ENCODE measurements around the gene ETV6.
A peak's percentile ranks its signal among the peaks of the same experiment; 100 is the strongest.

ETV6 gene

DNA sequence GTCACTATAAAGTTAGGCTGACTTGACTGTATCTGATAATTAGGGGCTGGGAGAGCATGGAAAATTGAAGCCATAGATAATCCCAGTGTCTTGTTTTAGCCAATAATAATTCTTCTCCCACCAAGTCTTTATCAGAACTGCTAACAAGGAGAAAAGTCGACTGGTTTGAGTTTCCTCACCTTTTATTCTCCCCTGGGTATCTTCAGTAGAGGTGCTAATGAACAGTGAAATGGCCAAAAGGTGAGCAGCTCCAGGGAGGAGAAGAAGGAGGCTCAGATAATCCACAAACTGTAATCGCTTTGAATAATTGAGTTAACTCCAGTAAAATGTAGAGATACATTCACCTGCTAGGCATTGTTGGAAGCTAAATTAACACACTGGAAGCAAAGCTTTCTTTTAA lies 72.6 kb downstream of the ETV6 start:
- no peak for DNase-seq

DNA sequence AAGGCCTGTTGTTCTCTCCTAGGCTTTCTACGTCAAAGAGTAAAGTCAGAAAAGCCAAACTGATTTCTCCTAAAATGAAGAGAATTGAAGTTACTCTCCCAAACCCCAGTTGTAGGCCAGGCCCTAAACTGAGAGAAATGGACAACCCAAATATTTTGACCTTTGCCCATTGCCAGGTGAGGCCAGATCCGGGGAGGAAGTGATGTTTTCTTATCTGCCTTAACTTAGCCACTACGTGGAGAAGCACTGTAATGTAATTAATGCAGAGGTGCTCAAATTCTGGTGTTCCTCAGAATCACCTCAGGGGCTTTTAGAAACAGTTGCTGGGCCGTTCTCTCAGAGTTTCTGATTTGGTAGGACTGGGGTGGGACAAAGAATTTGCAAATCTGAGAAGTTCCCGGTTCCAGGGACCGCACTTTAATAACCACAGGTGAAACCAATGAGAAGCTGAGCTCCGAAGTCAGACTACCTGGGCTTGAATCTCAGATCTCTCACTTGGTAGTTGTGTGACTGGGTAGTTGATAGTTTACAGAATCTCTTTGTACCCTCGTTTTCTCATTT lies 73.2 kb downstream of the ETV6 start:
- DNase-seq, result no peak

GRCh38 chr12:11723993-11724392 lies 74.5 kb downstream of the ETV6 start:
- no peak for DNase-seq

DNA sequence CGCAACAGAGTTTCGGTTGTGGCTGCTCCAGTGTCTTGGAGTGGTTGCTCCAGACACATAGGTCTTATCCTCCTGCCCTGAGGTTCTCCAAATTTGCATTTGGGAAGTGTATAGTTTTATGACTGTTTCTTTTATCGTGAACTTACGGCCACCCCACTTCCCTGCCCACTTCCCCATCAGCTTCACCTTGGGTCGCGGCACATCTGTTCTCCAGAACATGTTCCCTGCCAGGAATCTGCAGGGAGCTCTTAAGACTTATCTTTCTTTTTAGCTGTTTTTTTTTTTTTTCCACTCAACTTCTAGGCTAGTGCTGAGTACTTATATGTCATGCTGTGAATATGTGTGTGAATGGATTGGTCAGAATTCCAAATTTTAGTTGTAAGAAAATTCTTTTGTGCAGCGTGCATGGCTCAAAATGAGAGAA lies 75.4 kb downstream of the ETV6 start:
- DNase-seq, result no peak

GRCh38 chr12:11725686-11726085 lies 76.2 kb downstream of the ETV6 start:
- no peak for DNase-seq

GRCh38 chr12:11726659-11727058 lies 77.2 kb downstream of the ETV6 start:
- DNase-seq, result no peak

- no peak for DNase-seq
Measured at GRCh38 chr12:11727133-11727664, 77.7 kb downstream of the ETV6 start.

GRCh38 chr12:11728154-11728755 lies 78.8 kb downstream of the ETV6 start:
- no peak for DNase-seq

DNA sequence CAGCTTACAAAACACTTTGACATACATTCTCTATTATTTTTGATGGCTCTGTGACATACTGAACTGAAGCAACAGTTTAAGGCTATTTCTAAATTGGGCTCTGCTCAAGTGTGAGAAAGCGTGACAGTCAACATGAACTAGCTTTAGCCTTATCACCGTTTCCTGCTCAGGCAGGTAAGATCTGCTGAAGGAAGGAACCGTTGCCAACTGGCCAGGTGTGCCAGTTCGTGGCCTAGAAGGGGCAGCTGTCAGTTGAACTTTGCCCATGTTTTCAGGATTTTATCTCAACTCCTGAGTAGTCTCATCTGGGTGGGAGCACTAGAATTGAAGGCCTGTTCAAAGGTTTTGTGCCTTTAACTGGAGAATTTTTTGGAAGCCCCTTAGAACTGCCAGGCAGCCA lies 79.5 kb downstream of the ETV6 start:
- DNase-seq, result peak; percentile 23 to 46

DNA sequence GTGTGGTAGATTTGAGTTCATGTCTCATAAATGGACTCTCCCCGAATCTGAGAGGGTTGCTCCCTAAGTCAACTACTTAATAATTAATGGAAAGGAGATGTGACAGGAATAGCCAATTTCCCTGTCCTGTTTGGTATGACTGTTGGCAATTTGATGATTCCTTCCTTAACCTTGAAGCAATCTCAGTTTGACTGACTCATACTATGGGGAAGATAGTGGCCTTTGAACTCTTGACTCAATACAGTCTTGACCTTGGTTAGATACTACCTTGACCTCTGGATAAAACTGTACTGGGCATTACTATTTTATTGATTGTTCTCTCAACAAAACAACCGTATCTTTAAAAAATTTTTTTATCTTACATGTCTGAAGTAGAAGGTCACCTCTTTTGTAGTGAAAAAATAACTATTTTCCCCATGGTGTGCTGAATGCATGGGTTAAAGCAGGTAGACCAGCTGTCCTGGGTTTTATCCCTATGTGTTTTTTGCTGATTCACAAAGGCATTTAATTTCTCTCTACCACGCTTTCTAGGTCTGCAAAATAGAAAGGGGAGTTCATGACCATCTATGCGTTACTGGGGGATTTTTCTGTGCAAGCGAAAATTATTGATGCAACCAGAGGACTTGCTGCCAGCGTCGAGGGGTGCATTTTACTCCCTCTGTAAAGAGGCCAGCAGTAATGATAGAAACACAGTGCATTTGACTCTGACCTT lies 80.1 kb downstream of the ETV6 start:
- DNase-seq, result no peak

GRCh38 chr12:11730299-11731041 lies 81.0 kb downstream of the ETV6 start:
- no peak for DNase-seq

DNA sequence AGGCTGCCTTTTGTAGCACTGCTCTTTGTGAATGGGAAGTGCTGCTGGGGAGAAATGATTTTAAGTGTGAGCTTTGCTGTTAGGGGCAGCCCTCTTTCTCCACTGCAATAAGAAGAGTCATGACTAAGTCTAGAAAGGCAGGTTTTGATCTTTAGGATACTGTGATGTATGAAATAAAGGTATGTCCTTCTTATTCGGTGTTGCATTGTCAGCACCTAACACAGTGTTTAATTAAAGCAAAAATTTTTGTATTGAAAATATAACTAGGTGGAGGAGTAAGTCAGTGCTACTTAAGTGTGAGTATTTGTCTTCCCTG lies 81.5 kb downstream of the ETV6 start:
- DNase-seq, result no peak

GRCh38 chr12:11731455-11731854 lies 82.0 kb downstream of the ETV6 start:
- no peak for DNase-seq

DNA sequence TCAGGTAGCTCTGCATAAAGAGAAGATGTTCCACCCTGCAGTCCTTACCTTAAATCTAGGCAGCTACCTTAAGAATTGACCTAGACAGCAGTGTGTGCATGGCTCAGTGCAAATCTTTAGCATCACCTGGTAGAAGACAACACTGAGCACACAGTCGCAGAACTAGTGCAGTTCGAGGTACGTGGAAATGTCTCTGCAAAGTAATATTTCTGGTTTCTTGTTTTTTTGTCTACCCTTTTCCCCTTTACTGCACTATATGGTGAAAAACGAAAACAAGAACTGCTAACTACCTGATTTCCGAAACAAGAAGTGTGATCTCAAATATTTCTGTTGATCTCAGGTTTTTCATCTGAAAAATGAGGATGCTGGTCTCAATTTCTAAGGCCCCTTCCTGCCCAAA lies 82.5 kb downstream of the ETV6 start:
- DNase-seq, result no peak

DNA sequence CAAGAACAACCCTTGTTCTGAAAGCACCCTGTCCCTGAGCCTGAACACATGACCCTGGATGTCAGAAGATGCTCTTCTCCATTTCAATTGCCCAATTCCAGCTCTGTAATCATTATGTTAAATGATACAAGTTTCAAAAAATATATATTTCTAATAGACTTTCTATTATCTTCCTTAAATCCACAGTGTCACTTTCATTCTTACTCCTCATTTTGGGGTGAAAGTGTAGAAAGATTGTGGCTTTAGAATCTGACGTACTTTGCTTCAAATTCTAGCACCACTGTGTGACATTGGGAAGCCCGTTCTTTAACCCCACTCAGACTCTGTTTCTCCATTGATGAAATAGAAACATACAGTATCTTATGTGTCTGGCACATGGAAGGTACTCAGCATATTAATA lies 83.2 kb downstream of the ETV6 start:
- no peak for DNase-seq

- DNase-seq, result no peak
Measured at GRCh38 chr12:11734580-11735180, 85.2 kb downstream of the ETV6 start.

GRCh38 chr12:11738450-11738849 lies 89.0 kb downstream of the ETV6 start:
- DNase-seq, result no peak

DNA sequence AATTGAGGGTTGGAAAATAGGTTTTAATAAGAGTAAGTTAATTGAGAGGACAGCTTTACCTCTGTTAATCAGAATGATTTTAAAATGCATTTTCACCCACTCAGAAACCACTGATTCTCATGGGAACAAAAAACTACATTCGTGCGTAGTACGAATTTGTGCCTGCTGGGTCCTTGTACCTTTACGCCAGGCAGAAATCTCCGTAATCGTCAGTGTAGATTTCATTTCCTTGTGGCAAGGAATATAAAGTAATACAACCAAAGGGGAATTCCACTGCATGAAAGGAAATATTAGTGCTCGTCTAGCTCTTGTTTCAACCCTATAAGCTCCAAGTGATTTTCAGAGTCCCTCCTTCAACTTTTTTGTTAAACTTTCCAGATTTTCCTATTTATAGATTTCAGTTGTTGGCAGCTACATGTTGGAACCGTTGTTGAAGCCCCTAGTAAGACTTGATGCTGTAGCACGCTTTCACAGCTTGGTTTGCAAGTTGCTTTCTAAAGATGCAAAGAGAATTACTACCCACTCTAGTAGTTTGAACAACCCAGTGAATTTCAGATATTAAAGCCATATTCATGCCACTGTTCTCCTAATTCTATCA lies 90.6 kb downstream of the ETV6 start:
- DNase-seq, result no peak

- DNase-seq, result no peak
Measured at GRCh38 chr12:11741434-11742092, 92.1 kb downstream of the ETV6 start.

DNA sequence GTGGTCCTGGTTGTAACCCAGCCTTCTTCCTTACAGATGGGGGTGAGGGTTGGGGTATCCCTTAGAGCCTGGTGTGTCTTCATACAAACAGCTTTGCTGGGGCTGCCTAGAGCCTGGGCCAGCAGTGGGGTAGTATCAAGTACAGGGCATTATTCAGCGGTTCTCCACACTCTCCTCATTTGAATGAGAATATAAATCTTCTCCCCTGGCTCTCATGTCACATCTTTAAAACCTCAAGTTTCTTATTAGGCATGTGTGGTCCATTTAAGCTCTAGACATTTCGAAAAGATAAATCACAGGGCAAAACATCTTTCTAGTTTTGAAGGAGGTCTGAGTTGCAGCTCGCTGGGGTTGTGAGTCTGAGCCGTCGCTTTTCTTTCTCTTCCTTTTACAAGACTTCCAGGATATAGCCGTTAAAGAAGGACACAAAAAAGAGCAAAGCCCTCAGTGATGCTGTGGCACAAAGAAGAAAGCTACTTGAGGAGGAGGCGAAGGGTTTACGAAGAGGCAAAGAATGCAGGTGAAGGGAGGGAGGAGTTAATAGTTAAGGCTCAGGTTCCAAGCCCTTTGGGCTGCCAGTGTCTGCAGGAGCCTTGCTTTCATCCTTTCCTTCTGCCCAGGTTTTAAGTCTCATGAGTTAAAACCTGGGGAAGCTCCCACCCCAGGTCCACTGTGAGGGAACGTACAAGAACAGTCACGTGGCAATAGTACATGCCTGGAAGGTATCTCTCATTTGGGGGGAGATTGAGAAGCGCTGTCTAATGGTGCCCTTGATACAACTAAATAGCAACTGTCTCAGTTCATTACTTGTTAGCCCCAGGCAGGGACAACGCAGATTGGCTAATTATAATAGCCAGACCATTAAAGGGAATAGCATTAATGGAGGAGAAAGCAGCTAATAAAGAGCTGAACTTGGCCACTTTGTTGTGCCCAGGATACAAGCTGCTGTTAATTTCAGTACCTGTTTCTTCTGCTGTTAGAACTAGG lies 94.2 kb downstream of the ETV6 start:
- no peak for DNase-seq

GRCh38 chr12:11744410-11744801 lies 94.9 kb downstream of the ETV6 start:
- DNase-seq, result no peak
